Stimulated activated CD8-positive, alpha-beta memory T cell treated with anti-CD3 and anti-CD28 coated beads, Interleukin-7, amount 100 ng/mL, for 1 hour (primary cell): ENCODE measurements around the gene KIAA1217.

Experiments used
- DNase-seq, 2 donors: peaks; one replicate each; pipeline ENCODE4 v3.0.0-alpha.2; 2020; ENCODE audit warnings: low read depth in 2 of 2

Gene KIAA1217, protein sequence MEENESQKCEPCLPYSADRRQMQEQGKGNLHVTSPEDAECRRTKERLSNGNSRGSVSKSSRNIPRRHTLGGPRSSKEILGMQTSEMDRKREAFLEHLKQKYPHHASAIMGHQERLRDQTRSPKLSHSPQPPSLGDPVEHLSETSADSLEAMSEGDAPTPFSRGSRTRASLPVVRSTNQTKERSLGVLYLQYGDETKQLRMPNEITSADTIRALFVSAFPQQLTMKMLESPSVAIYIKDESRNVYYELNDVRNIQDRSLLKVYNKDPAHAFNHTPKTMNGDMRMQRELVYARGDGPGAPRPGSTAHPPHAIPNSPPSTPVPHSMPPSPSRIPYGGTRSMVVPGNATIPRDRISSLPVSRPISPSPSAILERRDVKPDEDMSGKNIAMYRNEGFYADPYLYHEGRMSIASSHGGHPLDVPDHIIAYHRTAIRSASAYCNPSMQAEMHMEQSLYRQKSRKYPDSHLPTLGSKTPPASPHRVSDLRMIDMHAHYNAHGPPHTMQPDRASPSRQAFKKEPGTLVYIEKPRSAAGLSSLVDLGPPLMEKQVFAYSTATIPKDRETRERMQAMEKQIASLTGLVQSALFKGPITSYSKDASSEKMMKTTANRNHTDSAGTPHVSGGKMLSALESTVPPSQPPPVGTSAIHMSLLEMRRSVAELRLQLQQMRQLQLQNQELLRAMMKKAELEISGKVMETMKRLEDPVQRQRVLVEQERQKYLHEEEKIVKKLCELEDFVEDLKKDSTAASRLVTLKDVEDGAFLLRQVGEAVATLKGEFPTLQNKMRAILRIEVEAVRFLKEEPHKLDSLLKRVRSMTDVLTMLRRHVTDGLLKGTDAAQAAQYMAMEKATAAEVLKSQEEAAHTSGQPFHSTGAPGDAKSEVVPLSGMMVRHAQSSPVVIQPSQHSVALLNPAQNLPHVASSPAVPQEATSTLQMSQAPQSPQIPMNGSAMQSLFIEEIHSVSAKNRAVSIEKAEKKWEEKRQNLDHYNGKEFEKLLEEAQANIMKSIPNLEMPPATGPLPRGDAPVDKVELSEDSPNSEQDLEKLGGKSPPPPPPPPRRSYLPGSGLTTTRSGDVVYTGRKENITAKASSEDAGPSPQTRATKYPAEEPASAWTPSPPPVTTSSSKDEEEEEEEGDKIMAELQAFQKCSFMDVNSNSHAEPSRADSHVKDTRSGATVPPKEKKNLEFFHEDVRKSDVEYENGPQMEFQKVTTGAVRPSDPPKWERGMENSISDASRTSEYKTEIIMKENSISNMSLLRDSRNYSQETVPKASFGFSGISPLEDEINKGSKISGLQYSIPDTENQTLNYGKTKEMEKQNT (N-terminal part only)

GRCh38 chr10:24208661-24209431 lies at the start of gene KIAA1217:
Gene KIAA1217, plus strand, starts transcription at chr10:24209138. Its CDS starts 56 bp downstream, at chr10:24209194.
- DNase-seq: no peak

DNA sequence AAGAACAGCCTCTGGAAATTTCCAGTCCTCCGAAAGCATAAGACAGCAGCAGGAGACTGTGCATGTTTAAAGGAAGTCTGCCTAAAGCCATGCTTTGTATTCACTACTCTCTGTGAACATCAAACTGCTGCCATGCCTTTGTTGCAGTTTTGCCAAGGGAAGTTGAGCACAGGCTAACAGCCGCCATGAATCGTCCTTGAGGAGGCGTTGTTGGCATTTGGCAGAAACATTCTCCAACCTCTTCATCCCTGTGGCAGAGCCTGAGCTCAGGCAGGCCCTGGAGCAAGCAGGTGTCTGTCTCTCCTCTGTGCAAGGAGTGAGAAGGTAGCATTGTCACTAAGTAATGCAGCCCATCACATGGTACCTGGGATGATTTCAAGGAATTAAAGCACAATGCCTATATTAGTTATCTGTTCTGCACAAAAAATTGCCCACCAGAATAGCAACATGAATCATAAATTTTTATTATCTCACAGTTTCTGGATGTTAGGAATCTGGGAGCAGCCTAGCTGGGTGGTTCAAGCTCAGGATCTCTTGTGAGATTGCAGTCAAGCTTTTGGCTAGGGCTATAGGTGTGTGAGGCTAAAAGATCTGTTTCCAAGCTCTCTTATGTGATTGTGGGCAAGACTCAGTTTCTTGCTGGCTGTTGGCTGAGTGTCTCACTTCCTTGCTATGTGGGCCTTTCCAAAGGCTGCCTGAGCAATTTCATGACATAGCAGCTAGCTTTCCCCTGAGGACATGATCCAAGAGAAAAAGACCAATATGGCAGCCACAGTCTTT lies 46.5 kb upstream of the KIAA1217 start:
- DNase-seq: no peak

GRCh38 chr10:24163485-24163884 lies 45.5 kb upstream of the KIAA1217 start:
- no peak for DNase-seq

DNA sequence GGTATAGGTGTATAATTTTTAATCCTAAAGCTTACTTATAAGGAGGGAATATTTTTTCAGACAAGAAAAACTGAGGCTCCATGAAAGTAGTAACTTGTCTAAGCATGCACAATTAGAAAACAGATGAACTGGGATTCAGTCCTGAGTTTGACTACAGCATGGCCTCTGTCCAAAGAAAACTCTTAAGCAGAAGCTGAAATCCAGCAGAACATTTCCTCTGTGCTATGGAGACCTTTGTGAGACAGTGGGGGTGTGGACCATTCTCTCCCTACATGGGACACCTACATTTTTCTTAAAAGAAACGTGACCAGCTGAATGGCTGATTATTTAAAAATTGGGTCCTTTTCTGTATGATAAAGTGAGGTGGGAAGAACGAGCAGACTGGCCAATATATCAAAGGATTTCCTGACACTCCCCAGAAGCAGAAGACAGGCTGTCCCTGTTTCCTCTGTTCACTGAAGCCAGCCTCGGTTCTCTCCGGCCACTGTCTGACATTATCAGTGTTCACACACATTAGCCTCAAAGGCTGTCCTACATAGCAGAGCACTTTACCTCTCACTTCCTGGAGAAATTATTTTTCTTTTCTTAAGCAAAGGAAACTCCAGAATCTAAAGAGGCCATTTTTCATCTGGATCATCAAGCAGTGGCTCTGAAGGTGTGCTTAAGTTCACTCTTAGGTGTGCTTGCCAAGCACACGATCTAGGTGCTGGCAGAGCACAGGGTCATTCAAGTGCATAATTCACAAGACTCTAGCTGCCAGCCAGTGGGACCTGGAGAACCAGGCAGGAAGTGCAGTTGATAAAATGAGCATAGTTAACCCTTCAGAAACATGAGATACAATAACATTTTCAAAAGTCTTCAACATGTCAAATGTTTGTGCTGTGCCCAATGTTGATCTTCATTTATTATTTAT lies 40.4 kb upstream of the KIAA1217 start:
- DNase-seq: no peak

DNA sequence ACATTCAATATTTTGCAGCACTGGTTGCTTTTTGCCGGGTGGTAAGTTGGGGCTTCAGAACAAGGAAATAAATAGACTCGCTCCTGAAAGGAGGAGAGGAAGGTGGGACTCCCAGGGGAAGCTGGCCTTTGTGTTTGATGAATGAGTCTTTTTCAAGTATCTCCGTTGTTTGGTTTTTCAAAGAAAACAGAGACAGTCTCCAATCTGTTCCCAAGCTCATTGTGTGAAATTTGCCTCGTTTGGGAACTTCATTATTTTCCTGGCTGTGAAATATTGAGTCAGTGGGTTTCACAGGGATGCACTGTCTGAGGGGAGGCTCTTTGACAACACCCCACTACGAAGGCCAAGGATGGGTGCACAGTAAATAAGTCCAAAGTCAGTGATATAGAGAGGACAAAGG lies 38.7 kb upstream of the KIAA1217 start:
- DNase-seq: no peak

DNA sequence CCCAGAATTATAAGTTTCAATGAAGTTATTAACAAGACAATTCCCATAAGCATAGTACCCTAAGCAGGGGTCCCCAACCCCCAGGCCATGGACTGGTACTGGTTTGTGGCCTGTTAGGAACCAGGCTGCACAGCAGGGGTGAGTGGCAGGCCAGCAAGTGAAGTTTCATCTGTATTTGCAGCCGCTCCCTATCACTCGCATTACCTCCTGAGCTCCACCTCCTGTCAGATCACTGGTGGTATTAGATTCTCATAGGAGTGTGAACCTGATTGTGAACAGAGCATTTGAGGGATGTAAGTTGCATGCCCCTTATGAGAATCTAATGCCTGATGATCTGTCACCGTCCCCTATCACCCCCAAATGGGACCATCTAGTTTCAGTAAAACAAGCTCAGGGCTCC lies 36.0 kb upstream of the KIAA1217 start:
- DNase-seq: no peak

GRCh38 chr10:24174014-24174413 lies 34.9 kb upstream of the KIAA1217 start:
- no peak for DNase-seq

GRCh38 chr10:24176658-24177057 lies 32.3 kb upstream of the KIAA1217 start:
- no peak for DNase-seq

DNA sequence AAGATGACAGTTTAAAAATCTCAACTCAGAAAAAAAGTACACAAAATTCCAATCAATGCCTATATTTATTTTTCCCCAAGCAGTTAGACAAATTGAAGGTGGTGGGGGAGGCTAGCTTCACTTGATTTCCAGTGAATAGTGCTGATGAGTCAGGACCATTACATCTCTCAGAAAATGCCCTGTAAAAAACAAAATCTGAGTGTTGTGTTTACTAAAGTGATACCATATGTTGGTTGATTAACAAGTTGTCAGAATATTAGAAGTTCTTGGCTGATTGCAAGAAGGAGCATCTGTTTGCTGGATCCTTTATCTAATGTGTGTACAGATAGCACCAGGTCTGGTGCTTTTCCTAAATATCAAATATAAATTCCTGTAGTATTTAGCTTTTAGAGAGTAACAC lies 31.3 kb upstream of the KIAA1217 start:
- no peak for DNase-seq

GRCh38 chr10:24180891-24181290 lies 28.0 kb upstream of the KIAA1217 start:
- DNase-seq: no peak

GRCh38 chr10:24184455-24184854 lies 24.5 kb upstream of the KIAA1217 start:
- DNase-seq: no peak

DNA sequence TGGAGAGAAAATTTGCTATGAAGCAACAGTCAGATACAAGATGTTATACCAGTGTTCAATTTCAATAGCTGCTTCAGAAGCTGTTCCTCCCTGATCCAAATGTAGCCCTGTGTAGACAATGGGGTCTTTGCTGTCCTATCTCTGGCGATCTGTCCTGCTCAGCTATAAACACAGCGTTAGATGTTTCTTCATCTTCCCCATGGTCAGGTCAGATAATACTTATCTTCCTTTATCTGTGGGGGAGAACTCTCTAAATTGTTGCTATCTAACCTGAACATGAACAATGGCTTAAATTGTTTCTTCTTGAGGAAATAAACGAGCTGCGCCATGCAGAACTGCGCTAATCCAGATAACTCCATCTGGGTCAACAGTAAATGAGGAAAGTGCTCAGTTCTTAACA lies 15.6 kb upstream of the KIAA1217 start:
- no peak for DNase-seq

GRCh38 chr10:24197263-24197662 lies 11.7 kb upstream of the KIAA1217 start:
- no peak for DNase-seq

GRCh38 chr10:24201503-24202180 lies 7.3 kb upstream of the KIAA1217 start:
- DNase-seq: no peak

DNA sequence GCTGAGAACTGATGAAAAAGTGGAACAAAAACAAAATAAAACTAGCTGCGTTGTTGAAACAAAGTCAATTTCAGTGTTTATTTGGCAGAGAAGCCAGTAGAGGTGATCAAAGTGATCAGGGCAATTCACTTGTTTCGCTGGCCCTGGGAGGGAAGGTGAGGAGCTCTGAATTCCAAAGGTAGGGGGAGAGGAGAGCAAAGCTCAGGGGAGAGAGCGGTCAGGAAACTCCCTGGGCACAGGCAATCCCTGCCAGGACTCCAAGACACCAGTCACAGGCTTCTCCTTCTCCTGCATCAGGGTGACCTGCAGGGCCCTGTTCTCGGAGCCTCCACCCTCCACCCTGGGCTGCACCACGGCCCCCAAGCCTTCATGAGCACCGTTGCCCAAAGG lies 6.8 kb upstream of the KIAA1217 start:
- no peak for DNase-seq

- DNase-seq: no peak
Observed at GRCh38 chr10:24205821-24206220, 3.1 kb upstream of the KIAA1217 start.

GRCh38 chr10:24206334-24206733 lies 2.6 kb upstream of the KIAA1217 start:
- no peak for DNase-seq

- DNase-seq: no peak
Observed at GRCh38 chr10:24206926-24207325, 2.0 kb upstream of the KIAA1217 start.

DNA sequence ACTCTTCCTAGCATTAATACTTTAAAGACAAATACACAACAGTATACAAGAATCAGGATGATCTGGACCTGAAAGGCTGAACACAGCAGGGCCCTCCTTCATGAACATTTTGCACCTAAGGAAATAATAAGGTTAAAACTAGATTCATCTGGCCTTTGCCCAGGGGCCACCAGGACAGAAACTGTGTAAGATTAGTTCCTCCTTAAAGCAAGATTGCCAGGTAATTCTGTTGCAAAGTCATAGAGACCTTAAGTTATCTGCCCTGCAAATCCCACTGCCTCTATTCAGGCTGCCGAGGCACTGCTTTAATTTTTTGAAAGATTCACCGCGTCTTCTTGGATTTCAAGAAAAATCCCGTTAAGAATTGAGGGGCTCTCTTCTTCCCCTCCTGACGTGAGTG lies 1.6 kb upstream of the KIAA1217 start:
- no peak for DNase-seq
